Subcutaneous abdominal adipose tissue (tissue), 5 donors: ENCODE measurements around the gene SLIT3.

Source experiments
- H3K27ac ChIP-seq: one replicate; pipeline ENCODE4 v1.7.0; 2013; ENCODE audit warnings: low read depth, mild to moderate bottlenecking, inconsistent platforms, low read length, moderate library complexity
- H3K27me3 ChIP-seq, 5 donors: one replicate each; pipeline ENCODE4 v1.7.0; 2013; ENCODE audit warnings: low read length in 5 of 5, inconsistent platforms in 1 of 5; ENCODE audit not compliant: control insufficient read depth in 5 of 5, insufficient read depth in 4 of 5
- H3K36me3 ChIP-seq, 5 donors: one replicate each; pipeline ENCODE4 v1.7.0; 2013; ENCODE audit warnings: low read length in 5 of 5; ENCODE audit not compliant: control insufficient read depth in 5 of 5, insufficient read depth in 5 of 5
- H3K4me1 ChIP-seq, 5 donors: one replicate each; pipeline ENCODE4 v1.7.0; 2013; ENCODE audit warnings: low read length in 5 of 5, mild to moderate bottlenecking in 3 of 5, moderate library complexity in 1 of 5; ENCODE audit not compliant: control insufficient read depth in 5 of 5, insufficient read depth in 5 of 5
- H3K4me3 ChIP-seq, 5 donors: one replicate each; pipeline ENCODE4 v1.7.0; 2013; ENCODE audit warnings: low read length in 5 of 5, low read depth in 1 of 5
- H3K9ac ChIP-seq, 5 donors: one replicate each; pipeline ENCODE4 v1.7.0; 2013; ENCODE audit warnings: low read length in 5 of 5, mild to moderate bottlenecking in 4 of 5, moderate library complexity in 3 of 5
- H3K9me3 ChIP-seq, 5 donors: one replicate each; pipeline ENCODE4 v1.7.0; 2013; ENCODE audit warnings: low read length in 5 of 5; ENCODE audit not compliant: control insufficient read depth in 5 of 5
- donor health status: healthy.
- donor health status: healthy.
- donor health status: healthy.
- donor health status: healthy.
- donor health status: healthy.

Gene SLIT3

DNA sequence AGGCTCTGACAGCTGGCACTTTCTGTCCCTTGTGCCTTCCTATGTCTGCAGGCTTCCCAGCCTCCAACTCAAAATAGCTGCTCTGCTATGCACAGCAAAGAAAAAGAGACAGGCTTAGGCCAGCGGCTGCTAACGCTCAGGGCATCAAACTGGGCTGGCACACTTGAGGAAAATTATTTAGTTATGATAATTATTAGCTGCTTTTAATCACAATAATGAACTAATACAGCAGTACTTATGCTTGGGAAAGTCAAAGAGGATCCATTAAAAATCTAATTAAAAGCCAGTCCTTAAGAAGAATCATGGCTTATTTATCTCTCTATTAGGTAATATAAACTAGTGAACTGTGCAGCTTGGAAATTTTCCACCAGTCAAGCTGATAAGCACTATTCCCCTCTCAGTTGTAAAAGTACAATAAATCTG, 233.2 kb downstream of the SLIT3 start:
- no peak overlapping the region for H3K9ac ChIP-seq
- H3K9me3 ChIP-seq, result no peaks in the 10 kb centered on the region
- no peak overlapping the region for H3K27ac ChIP-seq
- no peak overlapping the region for H3K4me3 ChIP-seq
- H3K27me3 ChIP-seq, result no peaks in the 10 kb centered on the region
- peaks cover 0 to 22% (median 11%) of the 10 kb centered on the region in 5 donors for H3K4me1 ChIP-seq
- H3K36me3 ChIP-seq, result no peaks in the 10 kb centered on the region

- H3K36me3 ChIP-seq, result no peaks in the 10 kb centered on the region
- H3K27ac ChIP-seq, result no peak overlapping the region
- H3K4me1 ChIP-seq, result peaks cover 0 to 21% (median 11%) of the 10 kb centered on the region in 5 donors
- H3K4me3 ChIP-seq, result no peak overlapping the region
- no peaks in the 10 kb centered on the region for H3K27me3 ChIP-seq
- H3K9me3 ChIP-seq, result no peaks in the 10 kb centered on the region
- H3K9ac ChIP-seq, result no peak overlapping the region
Observed at GRCh38 chr5:169065400-169065799, 235.5 kb downstream of the SLIT3 start.

DNA sequence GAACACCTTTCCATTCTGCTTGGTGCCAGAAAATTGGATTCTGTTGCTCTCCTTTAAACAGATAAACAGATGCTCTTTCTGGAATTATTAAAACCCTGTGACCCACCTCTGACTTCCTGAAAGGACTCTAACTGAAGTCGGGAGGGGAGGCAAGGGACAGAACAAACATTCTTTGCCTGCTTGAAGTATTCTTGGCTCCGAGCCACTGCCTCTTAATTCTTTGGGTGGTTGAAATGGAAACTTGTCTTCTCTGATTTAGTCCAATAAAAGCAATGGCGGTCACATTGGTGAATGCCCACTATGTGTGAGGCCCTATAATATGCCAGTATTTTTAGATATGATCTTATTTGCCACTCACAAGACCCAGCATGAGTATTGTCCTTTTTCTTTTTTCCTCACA, 236.8 kb downstream of the SLIT3 start:
- Histone ChIP-seq H3K4me3 (no peak overlapping the region), H3K9me3 (no peaks in the 10 kb centered on the region), H3K9ac (no peak overlapping the region), H3K27me3 (no peaks in the 10 kb centered on the region), H3K36me3 (no peaks in the 10 kb centered on the region), H3K4me1 (peaks cover 0 to 20% (median 11%) of the 10 kb centered on the region in 5 donors), H3K27ac (no peak overlapping the region)

DNA sequence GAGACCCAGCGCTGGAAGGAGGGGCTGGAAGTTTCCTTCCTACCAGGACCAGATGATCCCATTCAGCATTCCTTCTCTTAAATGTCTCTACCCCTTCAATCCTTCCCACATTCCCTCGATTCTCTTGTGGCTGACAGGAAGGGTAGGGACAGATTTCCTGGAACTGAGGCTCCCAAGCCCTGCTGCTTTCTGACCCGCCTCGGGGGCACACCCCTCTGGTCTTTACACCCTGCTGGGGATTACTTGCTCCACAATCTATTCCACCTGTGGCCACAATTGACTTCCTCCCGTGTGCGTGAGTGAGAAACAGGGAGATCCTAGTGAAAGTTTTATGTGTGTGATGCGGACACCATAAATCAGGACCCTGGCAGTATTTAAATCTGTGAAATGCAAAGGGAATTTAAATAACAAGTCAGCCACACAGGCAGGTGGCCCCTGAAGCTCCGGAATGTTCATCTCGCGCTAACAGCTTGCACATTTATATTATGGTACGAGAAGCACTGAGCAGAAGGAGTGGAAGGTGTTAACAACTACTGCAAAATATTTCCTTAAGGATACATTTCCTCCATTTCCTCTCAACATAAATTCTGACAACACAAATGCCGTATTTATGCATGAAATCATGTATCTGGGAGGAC, 237.5 kb downstream of the SLIT3 start:
- no peak overlapping the region for H3K27ac ChIP-seq
- no peak overlapping the region for H3K9ac ChIP-seq
- no peaks in the 10 kb centered on the region for H3K27me3 ChIP-seq
- H3K4me1 ChIP-seq, result peaks cover 0 to 20% (median 11%) of the 10 kb centered on the region in 5 donors
- H3K4me3 ChIP-seq, result no peak overlapping the region
- no peaks in the 10 kb centered on the region for H3K9me3 ChIP-seq
- no peaks in the 10 kb centered on the region for H3K36me3 ChIP-seq

DNA sequence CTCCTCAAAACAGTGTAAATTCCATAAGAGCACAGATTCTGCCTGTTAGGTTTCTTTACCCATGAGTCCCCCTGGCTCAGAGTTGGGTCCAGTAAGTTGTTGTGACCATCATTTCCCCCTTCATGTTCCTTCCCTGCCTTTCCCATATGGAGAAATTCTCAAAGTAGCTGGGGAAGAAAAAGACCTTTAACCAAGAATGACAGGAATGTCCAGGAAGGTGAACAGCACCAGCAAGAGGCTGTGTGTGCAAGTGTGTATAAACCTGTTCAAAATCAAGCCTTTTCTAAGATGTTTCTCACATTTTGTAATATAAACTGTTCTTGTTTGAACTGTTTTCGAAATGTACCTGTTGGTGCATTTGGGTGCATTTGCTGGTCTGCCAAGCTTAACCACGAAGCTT, 238.2 kb downstream of the SLIT3 start:
- H3K27ac ChIP-seq, result no peak overlapping the region
- H3K9ac ChIP-seq, result no peak overlapping the region
- H3K36me3 ChIP-seq, result no peaks in the 10 kb centered on the region

GRCh38 chr5:169054506-169054905, 246.4 kb downstream of the SLIT3 start:
- Histone ChIP-seq H3K9ac (no peak overlapping the region), H3K27me3 (no peaks in the 10 kb centered on the region), H3K9me3 (no peaks in the 10 kb centered on the region), H3K36me3 (no peaks in the 10 kb centered on the region), H3K4me1 (peaks cover 0 to 24% (median 11%) of the 10 kb centered on the region in 5 donors), H3K27ac (no peak overlapping the region), H3K4me3 (no peak overlapping the region)

More for the DNA sequence above, 238.2 kb downstream of the SLIT3 start:
- Histone ChIP-seq H3K4me1 (peaks cover 0 to 20% (median 11%) of the 10 kb centered on the region in 5 donors), H3K4me3 (no peak overlapping the region), H3K27me3 (no peaks in the 10 kb centered on the region), H3K9me3 (no peaks in the 10 kb centered on the region)

GRCh38 chr5:169052207-169052606, 248.7 kb downstream of the SLIT3 start:
- no peaks in the 10 kb centered on the region for H3K9me3 ChIP-seq
- H3K9ac ChIP-seq, result no peak overlapping the region
- H3K36me3 ChIP-seq, result no peaks in the 10 kb centered on the region
- H3K4me3 ChIP-seq, result no peak overlapping the region
- H3K4me1 ChIP-seq, result peaks cover 0 to 24% (median 11%) of the 10 kb centered on the region in 5 donors
- H3K27ac ChIP-seq, result no peak overlapping the region
- H3K27me3 ChIP-seq, result no peaks in the 10 kb centered on the region

- no peaks in the 10 kb centered on the region for H3K36me3 ChIP-seq
- no peaks in the 10 kb centered on the region for H3K27me3 ChIP-seq
- no peak overlapping the region for H3K4me3 ChIP-seq
- H3K4me1 ChIP-seq, result peaks cover 0 to 23% (median 11%) of the 10 kb centered on the region in 5 donors
- no peak overlapping the region for H3K9ac ChIP-seq
- H3K27ac ChIP-seq, result no peak overlapping the region
- H3K9me3 ChIP-seq, result no peaks in the 10 kb centered on the region
Observed at GRCh38 chr5:169051351-169051750, 249.6 kb downstream of the SLIT3 start.

DNA sequence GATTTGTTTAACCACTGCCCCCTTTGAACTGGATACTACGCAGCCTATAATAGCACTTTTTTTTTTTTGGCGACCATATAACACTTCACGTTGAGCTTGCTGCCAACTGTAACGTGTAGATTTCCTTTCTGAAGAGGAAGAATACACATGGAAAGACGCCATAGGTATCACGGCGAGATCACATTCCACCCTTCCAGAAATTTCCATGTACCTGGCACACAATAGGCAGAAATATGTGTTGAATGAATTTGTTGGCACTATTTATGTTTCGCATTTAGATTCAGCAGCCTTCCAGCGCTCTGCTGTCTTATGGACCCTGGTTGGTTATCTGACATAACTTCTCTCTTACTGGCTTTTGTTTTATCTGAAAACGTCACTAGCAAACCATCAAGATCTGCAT, 250.3 kb downstream of the SLIT3 start:
- Histone ChIP-seq H3K4me3 (no peak overlapping the region), H3K9me3 (no peaks in the 10 kb centered on the region), H3K27ac (no peak overlapping the region), H3K36me3 (no peaks in the 10 kb centered on the region), H3K27me3 (no peaks in the 10 kb centered on the region), H3K4me1 (peaks cover 0 to 18% (median 4%) of the 10 kb centered on the region in 5 donors), H3K9ac (no peak overlapping the region)

DNA sequence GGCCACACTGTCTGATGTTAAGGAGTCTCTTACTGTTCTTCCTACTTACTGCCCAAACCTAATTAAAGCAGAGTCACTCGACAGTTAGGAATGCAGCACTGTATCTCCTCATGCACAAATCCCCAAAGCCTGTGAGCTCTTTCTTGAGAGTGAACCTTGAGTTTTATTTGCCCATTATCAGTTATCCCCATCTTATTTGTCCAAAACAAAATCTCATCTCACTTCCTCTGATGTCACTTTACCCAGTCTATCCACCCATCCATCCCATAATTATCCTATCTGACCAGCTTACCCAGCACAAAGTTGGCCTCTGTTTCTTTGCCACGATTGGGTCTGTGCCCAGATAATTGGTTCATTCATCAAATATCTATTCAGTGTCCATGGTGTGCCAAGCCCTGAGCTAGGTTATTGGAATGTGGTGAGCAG, 250.8 kb downstream of the SLIT3 start:
- Histone ChIP-seq H3K36me3 (no peaks in the 10 kb centered on the region), H3K27me3 (no peaks in the 10 kb centered on the region), H3K9ac (no peak overlapping the region), H3K4me3 (no peak overlapping the region), H3K4me1 (peaks cover 0 to 15% (median 4%) of the 10 kb centered on the region in 5 donors), H3K27ac (no peak overlapping the region), H3K9me3 (no peaks in the 10 kb centered on the region)
